Measurements from ENCODE around the gene SLFN12.
"Not testable (repeated sequence)": the region's sequence is repeated elsewhere in the genome, so short reads cannot be mapped to it uniquely, and the experiment has no call there.

Gene SLFN12

GRCh38 chr17:35404360-35404759 is 27.9 kb downstream of the SLFN12 start:
- H2AFZ ChIP-seq = no peak overlapping the region
- no peaks in the 10 kb centered on the region for H3K4me1 ChIP-seq
- H3K36me3 ChIP-seq (ENCODE audit: control insufficient read depth, insufficient read depth, low read length) = no peaks in the 10 kb centered on the region
- no peaks in the 10 kb centered on the region for H3K27me3 ChIP-seq (ENCODE audit: control insufficient read depth, insufficient read depth, low read length)
- no peak overlapping the region for H3K4me3 ChIP-seq (ENCODE audit: low read depth, low read length)
- no peaks in the 10 kb centered on the region for H3K79me2 ChIP-seq
- H3K9me3 ChIP-seq (ENCODE audit: control insufficient read depth, low read length) = no peaks in the 10 kb centered on the region
- TF ChIP-seq CTCF (IDR thresholded peaks at IDR 0.05) = no peak
- no peak overlapping the region for H3K27ac ChIP-seq
- no peak overlapping the region for H3K4me2 ChIP-seq (ENCODE audit: low read length)
- no peak overlapping the region for H3K9ac ChIP-seq

- H2AFZ ChIP-seq; H3K4me3 ChIP-seq (ENCODE audit: low read depth, low read length); H3K4me2 ChIP-seq (ENCODE audit: low read length); H3K9me3 ChIP-seq (ENCODE audit: control insufficient read depth, low read length); H3K27me3 ChIP-seq (ENCODE audit: control insufficient read depth, insufficient read depth, low read length); H3K36me3 ChIP-seq (ENCODE audit: control insufficient read depth, insufficient read depth, low read length); H3K4me1 ChIP-seq; H3K79me2 ChIP-seq; H3K9ac ChIP-seq; H3K27ac ChIP-seq: not testable (repeated sequence)
Observed at GRCh38 chr17:35393783-35394182, 38.5 kb downstream of the SLFN12 start.

- Histone ChIP-seq H3K4me2 (ENCODE audit: low read length) (no peak overlapping the region), H3K27me3 (ENCODE audit: control insufficient read depth, insufficient read depth, low read length) (no peaks in the 10 kb centered on the region), H3K9me3 (ENCODE audit: control insufficient read depth, low read length) (no peaks in the 10 kb centered on the region), H3K4me3 (ENCODE audit: low read depth, low read length) (no peak overlapping the region), H3K79me2 (no peaks in the 10 kb centered on the region), H3K36me3 (ENCODE audit: control insufficient read depth, insufficient read depth, low read length) (no peaks in the 10 kb centered on the region), H3K4me1 (no peaks in the 10 kb centered on the region), H3K27ac (no peak overlapping the region), H3K9ac (no peak overlapping the region), H2AFZ (no peak overlapping the region)
- no peak for TF ChIP-seq CTCF (IDR thresholded peaks at IDR 0.05)
Observed at GRCh38 chr17:35390663-35391062, 41.6 kb downstream of the SLFN12 start.

GRCh38 chr17:35390156-35390555 is 42.1 kb downstream of the SLFN12 start:
- Histone ChIP-seq H3K9me3 (ENCODE audit: control insufficient read depth, low read length) (no peaks in the 10 kb centered on the region), H3K27ac (no peak overlapping the region), H3K27me3 (ENCODE audit: control insufficient read depth, insufficient read depth, low read length) (no peaks in the 10 kb centered on the region), H3K4me1 (no peaks in the 10 kb centered on the region), H3K79me2 (no peaks in the 10 kb centered on the region), H3K36me3 (ENCODE audit: control insufficient read depth, insufficient read depth, low read length) (no peaks in the 10 kb centered on the region), H3K4me2 (ENCODE audit: low read length) (no peak overlapping the region), H3K4me3 (ENCODE audit: low read depth, low read length) (no peak overlapping the region), H2AFZ (no peak overlapping the region), H3K9ac (no peak overlapping the region)
- no peak for TF ChIP-seq CTCF (IDR thresholded peaks at IDR 0.05)

- H3K4me1 ChIP-seq = no peaks in the 10 kb centered on the region
- H3K27ac ChIP-seq = no peak overlapping the region
- H3K9me3 ChIP-seq (ENCODE audit: control insufficient read depth, low read length) = no peaks in the 10 kb centered on the region
- no peak for TF ChIP-seq CTCF (IDR thresholded peaks at IDR 0.05)
- no peak overlapping the region for H3K4me3 ChIP-seq (ENCODE audit: low read depth, low read length)
- H3K79me2 ChIP-seq = no peaks in the 10 kb centered on the region
- no peak overlapping the region for H3K4me2 ChIP-seq (ENCODE audit: low read length)
- no peak overlapping the region for H2AFZ ChIP-seq
- H3K36me3 ChIP-seq (ENCODE audit: control insufficient read depth, insufficient read depth, low read length) = no peaks in the 10 kb centered on the region
- H3K27me3 ChIP-seq (ENCODE audit: control insufficient read depth, insufficient read depth, low read length) = no peaks in the 10 kb centered on the region
- H3K9ac ChIP-seq = no peak overlapping the region
Observed at GRCh38 chr17:35387496-35387895, 44.8 kb downstream of the SLFN12 start.

All from parathyroid adenoma (tissue), 2 donors.